ENCODE measurements around the gene KIRREL3.

The KIRREL3 gene

DNA sequence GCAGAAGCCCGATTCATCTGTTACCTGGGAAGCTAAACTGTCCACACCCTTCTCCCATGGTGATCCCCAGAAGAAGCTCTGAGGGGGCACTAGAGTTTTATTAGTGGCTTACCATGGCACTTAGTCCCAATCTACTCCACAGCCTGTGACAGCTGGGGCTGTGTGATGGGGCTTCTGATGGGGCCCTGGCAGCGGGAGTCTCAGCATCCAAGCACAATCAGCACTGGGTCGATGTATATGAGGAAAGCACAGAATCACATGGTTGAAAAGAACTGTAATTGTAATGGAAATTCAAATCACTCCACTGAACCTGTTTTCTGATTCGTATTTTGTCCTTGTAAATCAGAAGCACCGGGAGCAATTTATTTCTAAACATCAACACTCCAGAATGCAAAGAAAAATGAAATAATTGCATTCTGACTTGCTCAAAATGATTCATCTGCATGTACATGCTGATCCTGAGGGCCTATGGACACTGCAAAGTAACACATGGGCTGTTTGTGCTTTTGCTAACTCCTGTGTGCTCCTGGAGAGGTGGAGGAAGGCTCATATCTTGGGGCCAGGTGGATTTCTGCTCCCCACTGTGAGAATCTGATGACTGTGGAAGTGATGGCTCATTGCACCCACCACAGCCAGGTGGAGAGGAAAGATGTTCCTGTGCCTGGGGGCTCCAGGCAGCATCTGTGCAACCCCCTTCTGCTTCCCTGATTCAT lies 203.0 kb downstream of the KIRREL3 start:
- no peaks in the 10 kb centered on the region for H3K79me1 ChIP-seq (ENCODE audit: low read length)
- no peak overlapping the region for H4K5ac ChIP-seq (ENCODE audit: low read length)
- H2BK120ac ChIP-seq (ENCODE audit: low read depth, low read length): no peak overlapping the region
- H3K4me3 ChIP-seq (ENCODE audit: low read length): no peak overlapping the region
- no peaks in the 10 kb centered on the region for H3K27me3 ChIP-seq (ENCODE audit: insufficient read depth, low read length, poor library complexity)
- no peak overlapping the region for H2AK5ac ChIP-seq (ENCODE audit: low read length)
- H3K79me2 ChIP-seq (ENCODE audit: control insufficient read depth, insufficient read depth, low read length): no peaks in the 10 kb centered on the region
- H3K4ac ChIP-seq (ENCODE audit: low read depth, low read length): no peak overlapping the region
- H3K18ac ChIP-seq (ENCODE audit: low read length): no peak overlapping the region
- no peak overlapping the region for H3K4me2 ChIP-seq (ENCODE audit: low read length)
- no peak overlapping the region for H3K56ac ChIP-seq (ENCODE audit: low read length)
- H3K36me3 ChIP-seq (ENCODE audit: control insufficient read depth, insufficient read depth, low read length): no peaks in the 10 kb centered on the region
- no peak overlapping the region for H3K27ac ChIP-seq (ENCODE audit: low read depth, low read length)
- H3K9ac ChIP-seq (ENCODE audit: low read length): no peak overlapping the region
- no peak overlapping the region for H3K23ac ChIP-seq (ENCODE audit: low read length)
- no peak overlapping the region for H2BK15ac ChIP-seq (replicated peaks; ENCODE audit: low read depth)
- DNase-seq: no peak
- no peak overlapping the region for H2BK5ac ChIP-seq (ENCODE audit: low read length)
- no peaks in the 10 kb centered on the region for H3K4me1 ChIP-seq (ENCODE audit: control insufficient read depth, low read depth, low read length)
- no peak overlapping the region for H4K8ac ChIP-seq (ENCODE audit: low read depth, low read length)
- no CpG with 5 or more reads among the region's 5 CpGs for WGBS (ENCODE audit: extremely low coverage, insufficient coverage, low lambda C conversion rate)

- Histone ChIP-seq H2AK5ac (ENCODE audit: low read length) (no peak overlapping the region), H3K56ac (ENCODE audit: low read length) (no peak overlapping the region), H3K27ac (ENCODE audit: low read depth, low read length) (no peak overlapping the region), H3K4me2 (ENCODE audit: low read length) (no peak overlapping the region), H2BK15ac (replicated peaks; ENCODE audit: low read depth) (no peak overlapping the region), H2BK5ac (ENCODE audit: low read length) (no peak overlapping the region), H3K27me3 (ENCODE audit: insufficient read depth, low read length, poor library complexity) (no peaks in the 10 kb centered on the region), H3K4me1 (ENCODE audit: control insufficient read depth, low read depth, low read length) (no peaks in the 10 kb centered on the region), H3K4me3 (ENCODE audit: low read length) (no peak overlapping the region), H4K5ac (ENCODE audit: low read length) (no peak overlapping the region), H3K23ac (ENCODE audit: low read length) (no peak overlapping the region), H3K9ac (ENCODE audit: low read length) (no peak overlapping the region), H4K8ac (ENCODE audit: low read depth, low read length) (no peak overlapping the region), H2BK120ac (ENCODE audit: low read depth, low read length) (no peak overlapping the region), H3K18ac (ENCODE audit: low read length) (no peak overlapping the region), H3K79me2 (ENCODE audit: control insufficient read depth, insufficient read depth, low read length) (no peaks in the 10 kb centered on the region), H3K36me3 (ENCODE audit: control insufficient read depth, insufficient read depth, low read length) (no peaks in the 10 kb centered on the region), H3K4ac (ENCODE audit: low read depth, low read length) (no peak overlapping the region), H3K79me1 (ENCODE audit: low read length) (no peaks in the 10 kb centered on the region)
- DNase-seq: no peak
- WGBS (ENCODE audit: extremely low coverage, insufficient coverage, low lambda C conversion rate): no CpG with 5 or more reads among the region's 6 CpGs
These were observed 207.0 kb downstream of the KIRREL3 start for GRCh38 chr11:126793596-126793995.

- H3K9ac ChIP-seq (ENCODE audit: low read length): no peak overlapping the region
- no peak overlapping the region for H3K23ac ChIP-seq (ENCODE audit: low read length)
- WGBS (ENCODE audit: extremely low coverage, insufficient coverage, low lambda C conversion rate): no CpG with 5 or more reads among the region's 7 CpGs
- no peak overlapping the region for H3K4me3 ChIP-seq (ENCODE audit: low read length)
- H3K18ac ChIP-seq (ENCODE audit: low read length): no peak overlapping the region
- no peak overlapping the region for H4K5ac ChIP-seq (ENCODE audit: low read length)
- no peaks in the 10 kb centered on the region for H3K27me3 ChIP-seq (ENCODE audit: insufficient read depth, low read length, poor library complexity)
- H2BK120ac ChIP-seq (ENCODE audit: low read depth, low read length): no peak overlapping the region
- no peaks in the 10 kb centered on the region for H3K36me3 ChIP-seq (ENCODE audit: control insufficient read depth, insufficient read depth, low read length)
- H3K79me1 ChIP-seq (ENCODE audit: low read length): no peaks in the 10 kb centered on the region
- no peak for DNase-seq
- H2BK15ac ChIP-seq (replicated peaks; ENCODE audit: low read depth): no peak overlapping the region
- no peak overlapping the region for H3K56ac ChIP-seq (ENCODE audit: low read length)
- no peak overlapping the region for H3K27ac ChIP-seq (ENCODE audit: low read depth, low read length)
- H3K79me2 ChIP-seq (ENCODE audit: control insufficient read depth, insufficient read depth, low read length): no peaks in the 10 kb centered on the region
- H3K4ac ChIP-seq (ENCODE audit: low read depth, low read length): no peak overlapping the region
- H3K4me2 ChIP-seq (ENCODE audit: low read length): no peak overlapping the region
- H2AK5ac ChIP-seq (ENCODE audit: low read length): no peak overlapping the region
- no peak overlapping the region for H2BK5ac ChIP-seq (ENCODE audit: low read length)
- no peak overlapping the region for H4K8ac ChIP-seq (ENCODE audit: low read depth, low read length)
- H3K4me1 ChIP-seq (ENCODE audit: control insufficient read depth, low read depth, low read length): no peaks in the 10 kb centered on the region
These were observed 208.6 kb downstream of the KIRREL3 start for GRCh38 chr11:126791991-126792390.

GRCh38 chr11:126791446-126791845 lies 209.1 kb downstream of the KIRREL3 start:
- H2BK15ac ChIP-seq (replicated peaks; ENCODE audit: low read depth): no peak overlapping the region
- no peak overlapping the region for H3K4me2 ChIP-seq (ENCODE audit: low read length)
- no peak overlapping the region for H2BK120ac ChIP-seq (ENCODE audit: low read depth, low read length)
- no peak overlapping the region for H3K4ac ChIP-seq (ENCODE audit: low read depth, low read length)
- no peak overlapping the region for H2AK5ac ChIP-seq (ENCODE audit: low read length)
- H3K56ac ChIP-seq (ENCODE audit: low read length): no peak overlapping the region
- H4K8ac ChIP-seq (ENCODE audit: low read depth, low read length): no peak overlapping the region
- H3K4me1 ChIP-seq (ENCODE audit: control insufficient read depth, low read depth, low read length): no peaks in the 10 kb centered on the region
- no peak overlapping the region for H3K27ac ChIP-seq (ENCODE audit: low read depth, low read length)
- no peak overlapping the region for H3K9ac ChIP-seq (ENCODE audit: low read length)
- no peak overlapping the region for H2BK5ac ChIP-seq (ENCODE audit: low read length)
- no peak overlapping the region for H3K23ac ChIP-seq (ENCODE audit: low read length)
- H3K27me3 ChIP-seq (ENCODE audit: insufficient read depth, low read length, poor library complexity): no peaks in the 10 kb centered on the region
- H3K79me1 ChIP-seq (ENCODE audit: low read length): no peaks in the 10 kb centered on the region
- peak; percentile 60 for DNase-seq
- H3K4me3 ChIP-seq (ENCODE audit: low read length): no peak overlapping the region
- no peak overlapping the region for H4K5ac ChIP-seq (ENCODE audit: low read length)
- no peaks in the 10 kb centered on the region for H3K36me3 ChIP-seq (ENCODE audit: control insufficient read depth, insufficient read depth, low read length)
- no peaks in the 10 kb centered on the region for H3K79me2 ChIP-seq (ENCODE audit: control insufficient read depth, insufficient read depth, low read length)
- H3K18ac ChIP-seq (ENCODE audit: low read length): no peak overlapping the region
- no CpG with 5 or more reads among the region's 3 CpGs for WGBS (ENCODE audit: extremely low coverage, insufficient coverage, low lambda C conversion rate)

DNA sequence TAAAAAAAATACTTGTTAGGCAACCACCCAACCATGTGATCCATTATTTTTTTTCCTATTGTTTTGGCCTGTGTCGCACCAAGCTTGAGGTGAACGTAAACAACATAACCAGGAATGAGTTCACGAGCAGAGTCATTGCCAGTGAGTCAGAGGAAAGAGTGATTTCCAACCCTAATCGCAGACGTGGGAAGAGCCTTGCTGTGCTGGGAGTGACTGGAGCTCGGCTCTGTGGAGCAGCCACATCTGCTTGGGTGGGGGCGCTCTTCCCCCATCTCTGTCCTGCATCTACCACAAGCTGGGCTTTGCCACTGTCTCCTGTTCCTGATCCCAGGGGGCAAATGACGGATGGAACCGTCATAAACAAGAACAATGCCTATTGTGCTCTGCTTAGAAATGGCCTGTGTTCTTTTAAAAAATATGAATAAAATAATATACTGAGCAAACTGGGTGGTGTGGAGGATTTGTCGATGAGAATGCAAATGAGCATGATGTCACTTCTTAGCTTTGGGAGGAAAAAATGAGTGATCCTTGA lies 210.0 kb downstream of the KIRREL3 start:
- Histone ChIP-seq H3K27ac (ENCODE audit: low read depth, low read length) (no peak overlapping the region), H3K79me1 (ENCODE audit: low read length) (no peaks in the 10 kb centered on the region), H3K4me3 (ENCODE audit: low read length) (no peak overlapping the region), H2BK15ac (replicated peaks; ENCODE audit: low read depth) (no peak overlapping the region), H3K79me2 (ENCODE audit: control insufficient read depth, insufficient read depth, low read length) (no peaks in the 10 kb centered on the region), H3K18ac (ENCODE audit: low read length) (no peak overlapping the region), H4K8ac (ENCODE audit: low read depth, low read length) (no peak overlapping the region), H3K27me3 (ENCODE audit: insufficient read depth, low read length, poor library complexity) (no peaks in the 10 kb centered on the region), H2BK120ac (ENCODE audit: low read depth, low read length) (no peak overlapping the region), H3K23ac (ENCODE audit: low read length) (no peak overlapping the region), H3K4me2 (ENCODE audit: low read length) (no peak overlapping the region), H2BK5ac (ENCODE audit: low read length) (no peak overlapping the region), H2AK5ac (ENCODE audit: low read length) (no peak overlapping the region), H3K36me3 (ENCODE audit: control insufficient read depth, insufficient read depth, low read length) (no peaks in the 10 kb centered on the region), H3K4me1 (ENCODE audit: control insufficient read depth, low read depth, low read length) (no peaks in the 10 kb centered on the region), H3K56ac (ENCODE audit: low read length) (no peak overlapping the region), H3K4ac (ENCODE audit: low read depth, low read length) (no peak overlapping the region), H3K9ac (ENCODE audit: low read length) (no peak overlapping the region), H4K5ac (ENCODE audit: low read length) (no peak overlapping the region)
- no CpG with 5 or more reads among the region's 10 CpGs for WGBS (ENCODE audit: extremely low coverage, insufficient coverage, low lambda C conversion rate)
- DNase-seq: peak; percentile 81

- DNase-seq: no peak
- Histone ChIP-seq H4K8ac (ENCODE audit: low read depth, low read length) (no peak overlapping the region), H2BK5ac (ENCODE audit: low read length) (no peak overlapping the region), H3K27me3 (ENCODE audit: insufficient read depth, low read length, poor library complexity) (no peaks in the 10 kb centered on the region), H3K4me1 (ENCODE audit: control insufficient read depth, low read depth, low read length) (no peaks in the 10 kb centered on the region), H3K4me2 (ENCODE audit: low read length) (no peak overlapping the region), H2BK15ac (replicated peaks; ENCODE audit: low read depth) (no peak overlapping the region), H3K36me3 (ENCODE audit: control insufficient read depth, insufficient read depth, low read length) (no peaks in the 10 kb centered on the region), H3K18ac (ENCODE audit: low read length) (no peak overlapping the region), H3K27ac (ENCODE audit: low read depth, low read length) (no peak overlapping the region), H4K5ac (ENCODE audit: low read length) (no peak overlapping the region), H3K9ac (ENCODE audit: low read length) (no peak overlapping the region), H3K4ac (ENCODE audit: low read depth, low read length) (no peak overlapping the region), H3K79me2 (ENCODE audit: control insufficient read depth, insufficient read depth, low read length) (no peaks in the 10 kb centered on the region), H2BK120ac (ENCODE audit: low read depth, low read length) (no peak overlapping the region), H3K56ac (ENCODE audit: low read length) (no peak overlapping the region), H3K23ac (ENCODE audit: low read length) (no peak overlapping the region), H3K4me3 (ENCODE audit: low read length) (no peak overlapping the region), H2AK5ac (ENCODE audit: low read length) (no peak overlapping the region), H3K79me1 (ENCODE audit: low read length) (no peaks in the 10 kb centered on the region)
- WGBS (ENCODE audit: extremely low coverage, insufficient coverage, low lambda C conversion rate): no CpG with 5 or more reads among the region's 2 CpGs
These were observed 217.8 kb downstream of the KIRREL3 start for GRCh38 chr11:126782810-126783209.
